CD8-positive, alpha-beta memory T cell (primary cell): ENCODE measurements around the gene STPG4. TPM values are rescaled to one million over a fixed set of nuclear protein-coding genes. Genes with fewer than 3 reads are reported as not detected.
"Not testable (repeated sequence)": the region's sequence is repeated elsewhere in the genome, so short reads cannot be mapped to it uniquely, and the experiment has no call there.

Source experiments
- CTCF ChIA-PET: fragments of 350-600 bp; sonication (Branson Sonifier 250); formaldehyde crosslinking; loops from one replicate; lab custom pipeline; 2021; ENCODE audit warnings: antibody characterized with exemption; lab: Charles Lee
- POLR2A ChIA-PET: fragments of 350-600 bp; sonication (Branson Sonifier 250); formaldehyde crosslinking; loops from one replicate; lab custom pipeline; 2021; ENCODE audit warnings: antibody characterized with exemption; lab: Charles Lee
- DNase-seq, 5 donors: peaks; one replicate each; pipeline versions ENCODE4 v3.0.0 to v3.0.0-alpha.2; 2020 to 2022; ENCODE audit warnings: mixed read lengths in 1 of 5
- H3K27ac ChIP-seq: one replicate; pipeline ENCODE4 v1.7.0; 2013; ENCODE audit warnings: low read depth, mild to moderate bottlenecking, low read length, moderate library complexity
- H3K27me3 ChIP-seq: 2 replicates; pipeline ENCODE4 v1.7.0; 2013; ENCODE audit warnings: low read length, mild to moderate bottlenecking; ENCODE audit not compliant: insufficient read depth, poor library complexity, severe bottlenecking
- H3K36me3 ChIP-seq: 2 replicates; pipeline ENCODE4 v1.7.0; 2013; ENCODE audit warnings: mild to moderate bottlenecking, low read length, moderate library complexity; ENCODE audit not compliant: insufficient read depth
- H3K4me1 ChIP-seq: 2 replicates; pipeline ENCODE4 v1.7.0; 2013; ENCODE audit warnings: mild to moderate bottlenecking, low read length, moderate library complexity; ENCODE audit not compliant: insufficient read depth
- H3K4me3 ChIP-seq: 2 replicates; pipeline ENCODE4 v1.7.0; 2013; ENCODE audit warnings: mild to moderate bottlenecking, low read length
- H3K9me3 ChIP-seq: 2 replicates; pipeline ENCODE4 v1.7.0; 2013; ENCODE audit warnings: mild to moderate bottlenecking, low read length
- H3K27ac Mint-ChIP-seq, 8 donors: one replicate each; pipeline ENCODE4 v1.8.0; 2020 to 2021; ENCODE audit warnings: mixed read lengths in 8 of 8, mild to moderate bottlenecking in 6 of 8, inconsistent platforms in 3 of 8, moderate library complexity in 3 of 8
- H3K27me3 Mint-ChIP-seq, 2 donors: one replicate each; pipeline ENCODE4 v1.8.0; 2020 to 2021; ENCODE audit warnings: mixed read lengths in 2 of 2, mild to moderate bottlenecking in 1 of 2, moderate library complexity in 1 of 2
- H3K36me3 Mint-ChIP-seq, 3 donors: one replicate each; pipeline ENCODE4 v1.8.0; 2020 to 2021; ENCODE audit warnings: mixed read lengths in 3 of 3, inconsistent platforms in 1 of 3, mild to moderate bottlenecking in 1 of 3
- H3K4me1 Mint-ChIP-seq, 3 donors: one replicate each; pipeline ENCODE4 v1.8.0; 2020 to 2021; ENCODE audit warnings: mixed read lengths in 3 of 3, inconsistent platforms in 1 of 3, mild to moderate bottlenecking in 1 of 3
- H3K4me3 Mint-ChIP-seq, 7 donors: one replicate each; pipeline ENCODE4 v1.8.0; 2020 to 2021; ENCODE audit warnings: mixed read lengths in 7 of 7, mild to moderate bottlenecking in 6 of 7, moderate library complexity in 4 of 7, inconsistent platforms in 2 of 7
- H3K9me3 Mint-ChIP-seq, 5 donors: one replicate each; pipeline ENCODE4 v1.8.0; 2020 to 2022; ENCODE audit warnings: mixed read lengths in 5 of 5, mild to moderate bottlenecking in 3 of 5, moderate library complexity in 2 of 5, inconsistent platforms in 1 of 5
- polyA plus RNA-seq: library from polyadenylated mRNA; unstranded; fragments of 300-500 nt; fragmentation: Illumina TruSeq; gene quantifications from one replicate; pipeline ENCODE4 v1.2.3, GENCODE V29; 2021
- total RNA-seq, 2 experiments: library from RNA; stranded (reverse); gene quantifications; one replicate each; pipeline ENCODE4 v1.2.3, GENCODE V29; 2021

Gene STPG4
- total and polyA plus RNA-seq, 3 experiments from 2014 or later = not detected

DNA sequence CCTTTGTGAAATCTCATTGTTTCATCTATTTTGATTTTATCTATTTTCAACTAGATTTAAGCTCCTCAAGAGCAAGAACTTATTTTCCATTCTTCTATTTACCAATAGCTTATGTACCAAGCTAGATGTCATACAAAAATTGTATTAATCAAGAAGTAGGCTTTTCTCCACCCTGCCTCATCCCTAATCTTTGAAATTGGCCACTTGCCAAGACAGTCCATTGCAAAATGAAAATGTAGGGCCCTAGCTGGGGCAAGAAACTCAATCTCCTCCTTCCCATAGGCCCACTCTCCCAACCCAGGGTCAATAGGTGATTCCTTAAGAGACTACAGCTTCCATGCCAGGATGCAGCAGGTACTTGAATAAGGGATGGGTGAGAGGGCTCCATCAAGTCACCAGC, 39.3 kb upstream of the STPG4 start:
- ChIA-PET POLR2A (no interaction called here), CTCF (interaction anchor here (0.7 to 0.9 kb wide), 2 partner anchors 20 to 219 kb away, joined by 3 read pairs; no protein-coding TSS in a partner anchor)
- H3K36me3 Mint-ChIP-seq = no peaks in the 10 kb centered on the region
- H3K4me3 Mint-ChIP-seq = no peak overlapping the region
- H3K9me3 Mint-ChIP-seq = no peaks in the 10 kb centered on the region
- Histone ChIP-seq H3K27me3 (no peaks in the 10 kb centered on the region), H3K4me1 (no peaks in the 10 kb centered on the region), H3K9me3 (no peaks in the 10 kb centered on the region), H3K36me3 (no peaks in the 10 kb centered on the region), H3K27ac (no peak overlapping the region), H3K4me3 (no peak overlapping the region)
- no peak for DNase-seq
- H3K27me3 Mint-ChIP-seq = peaks cover 6 to 22% of the 10 kb centered on the region in 2 donors
- H3K27ac Mint-ChIP-seq = no peak overlapping the region
- H3K4me1 Mint-ChIP-seq = no peaks in the 10 kb centered on the region

DNA sequence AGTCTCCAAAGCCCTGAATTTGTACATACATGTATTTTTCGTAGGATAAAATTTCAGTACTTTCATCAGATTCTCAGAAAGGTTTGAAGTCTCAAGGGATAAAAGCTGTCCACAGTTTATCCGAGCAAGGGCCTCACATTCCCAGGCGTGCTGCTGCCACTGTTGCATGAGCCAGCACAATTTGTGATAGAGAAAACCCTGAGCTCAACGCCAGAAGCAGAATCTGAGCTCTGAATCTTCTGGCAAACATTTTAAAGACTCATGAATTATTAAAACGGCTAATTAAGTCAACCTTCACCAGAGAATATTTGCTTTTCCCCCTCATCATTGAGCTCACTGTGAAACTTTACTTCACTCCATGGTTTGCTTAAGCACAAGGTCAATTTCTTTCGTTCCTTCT, 38.5 kb upstream of the STPG4 start:
- no peaks in the 10 kb centered on the region for H3K4me1 ChIP-seq
- H3K27me3 Mint-ChIP-seq = peaks cover 6 to 19% of the 10 kb centered on the region in 2 donors
- H3K9me3 Mint-ChIP-seq = no peaks in the 10 kb centered on the region
- ChIA-PET POLR2A (no interaction called here), CTCF (no interaction called here)
- no peak overlapping the region for H3K27ac ChIP-seq
- H3K36me3 Mint-ChIP-seq = no peaks in the 10 kb centered on the region
- no peaks in the 10 kb centered on the region for H3K9me3 ChIP-seq
- H3K4me3 Mint-ChIP-seq = no peak overlapping the region
- no peaks in the 10 kb centered on the region for H3K36me3 ChIP-seq
- no peak overlapping the region for H3K27ac Mint-ChIP-seq
- no peak overlapping the region for H3K4me3 ChIP-seq
- DNase-seq = no peak
- no peaks in the 10 kb centered on the region for H3K4me1 Mint-ChIP-seq
- no peaks in the 10 kb centered on the region for H3K27me3 ChIP-seq

DNA sequence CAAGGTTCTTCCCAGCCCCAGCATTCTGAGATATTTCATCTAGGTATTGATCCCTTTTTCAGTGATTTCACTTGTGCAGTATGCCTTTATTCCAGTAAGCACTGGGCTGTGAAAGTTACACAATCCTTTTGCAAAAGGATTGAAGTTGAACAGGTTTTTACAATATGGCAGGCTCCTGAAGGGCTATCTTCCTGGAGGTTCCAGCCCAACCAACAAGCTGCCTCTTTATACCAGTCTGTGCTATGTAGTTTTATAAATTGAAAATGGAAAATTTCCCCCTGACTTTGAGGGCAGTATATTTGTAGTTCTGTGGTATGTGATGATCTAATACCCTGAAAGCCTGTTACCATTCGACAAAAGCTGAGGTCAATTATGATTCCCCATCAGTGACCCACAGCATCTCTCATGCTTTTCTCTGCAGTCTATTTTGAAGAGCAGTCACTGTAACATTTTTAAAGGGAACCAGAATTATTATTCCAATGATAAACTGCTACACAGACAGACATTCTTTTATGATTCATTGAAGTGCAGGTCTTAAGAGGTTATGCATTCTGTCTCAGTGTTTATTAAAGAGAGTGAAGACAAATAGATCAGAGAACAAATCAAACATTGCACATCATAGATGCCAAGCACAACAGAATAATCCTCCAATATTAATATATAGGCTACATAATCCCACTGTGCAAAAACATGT, 35.2 kb upstream of the STPG4 start:
- H3K9me3 ChIP-seq = no peaks in the 10 kb centered on the region
- H3K4me3 Mint-ChIP-seq = no peak overlapping the region
- no peak overlapping the region for H3K27ac ChIP-seq
- H3K27me3 ChIP-seq = no peaks in the 10 kb centered on the region
- H3K4me1 Mint-ChIP-seq = no peaks in the 10 kb centered on the region
- peaks cover 14 to 40% of the 10 kb centered on the region in 2 donors for H3K27me3 Mint-ChIP-seq
- no peak overlapping the region for H3K27ac Mint-ChIP-seq
- no peak for DNase-seq
- no peaks in the 10 kb centered on the region for H3K4me1 ChIP-seq
- peaks cover 0 to 2% (median 0%) of the 10 kb centered on the region in 3 donors for H3K36me3 Mint-ChIP-seq
- ChIA-PET POLR2A (no interaction called here), CTCF (no interaction called here)
- no peaks in the 10 kb centered on the region for H3K36me3 ChIP-seq
- no peak overlapping the region for H3K4me3 ChIP-seq
- H3K9me3 Mint-ChIP-seq = no peaks in the 10 kb centered on the region

- no peaks in the 10 kb centered on the region for H3K4me1 ChIP-seq
- H3K36me3 Mint-ChIP-seq = peaks cover 0 to 2% (median 0%) of the 10 kb centered on the region in 3 donors
- no peak for DNase-seq
- H3K9me3 ChIP-seq = no peaks in the 10 kb centered on the region
- no peak overlapping the region for H3K4me3 Mint-ChIP-seq
- H3K4me3 ChIP-seq = no peak overlapping the region
- ChIA-PET POLR2A (no interaction called here), CTCF (no interaction called here)
- H3K27me3 ChIP-seq = no peaks in the 10 kb centered on the region
- no peaks in the 10 kb centered on the region for H3K9me3 Mint-ChIP-seq
- H3K4me1 Mint-ChIP-seq = no peaks in the 10 kb centered on the region
- peaks cover 17 to 40% of the 10 kb centered on the region in 2 donors for H3K27me3 Mint-ChIP-seq
- no peaks in the 10 kb centered on the region for H3K36me3 ChIP-seq
- H3K27ac ChIP-seq = no peak overlapping the region
- H3K27ac Mint-ChIP-seq = no peak overlapping the region
Observed at GRCh38 chr2:47189635-47190034, 34.5 kb upstream of the STPG4 start.

- H3K9me3 ChIP-seq = no peaks in the 10 kb centered on the region
- Mint-ChIP-seq H3K4me3 (no peak overlapping the region), H3K27me3 (peaks cover 16 to 33% of the 10 kb centered on the region in 2 donors), H3K4me1 (no peaks in the 10 kb centered on the region), H3K36me3 (peaks cover 0 to 2% (median 0%) of the 10 kb centered on the region in 3 donors), H3K9me3 (no peaks in the 10 kb centered on the region), H3K27ac (peak overlapping the region in 1 of 8 donors; percentile 6)
- no peak overlapping the region for H3K4me3 ChIP-seq
- no peaks in the 10 kb centered on the region for H3K4me1 ChIP-seq
- H3K36me3 ChIP-seq = no peaks in the 10 kb centered on the region
- DNase-seq = no peak
- CTCF ChIA-PET = no interaction called here
- H3K27me3 ChIP-seq = no peaks in the 10 kb centered on the region
- H3K27ac ChIP-seq = no peak overlapping the region
- POLR2A ChIA-PET = no interaction called here
Observed at GRCh38 chr2:47187069-47187468, 32.0 kb upstream of the STPG4 start.

DNA sequence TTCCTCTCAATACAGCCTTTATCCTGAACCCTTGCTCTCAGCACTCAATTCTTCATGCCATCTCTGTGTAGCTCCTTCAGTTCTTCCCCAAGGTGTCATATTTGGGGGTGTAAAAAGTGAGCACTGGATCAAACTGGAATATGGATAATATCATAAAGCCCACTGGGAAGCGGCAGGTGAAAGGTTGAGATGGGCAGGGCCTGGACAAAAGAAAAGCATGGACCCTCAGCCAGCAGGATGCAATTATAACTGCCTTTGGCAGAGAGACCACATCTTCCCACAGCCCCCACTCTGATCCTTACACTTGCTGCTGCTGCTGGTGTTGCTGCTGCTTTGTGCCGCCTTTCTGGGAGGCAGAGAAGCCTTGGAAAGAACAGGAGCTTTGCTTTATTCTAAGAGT, 31.2 kb upstream of the STPG4 start:
- H3K4me3 Mint-ChIP-seq = no peak overlapping the region
- H3K27me3 Mint-ChIP-seq = peaks cover 16 to 33% of the 10 kb centered on the region in 2 donors
- H3K36me3 Mint-ChIP-seq = peaks cover 0 to 2% (median 0%) of the 10 kb centered on the region in 3 donors
- no peak overlapping the region for H3K27ac Mint-ChIP-seq
- Histone ChIP-seq H3K4me1 (no peaks in the 10 kb centered on the region), H3K9me3 (no peaks in the 10 kb centered on the region), H3K27me3 (no peaks in the 10 kb centered on the region), H3K36me3 (no peaks in the 10 kb centered on the region), H3K4me3 (no peak overlapping the region), H3K27ac (no peak overlapping the region)
- no peaks in the 10 kb centered on the region for H3K4me1 Mint-ChIP-seq
- no peaks in the 10 kb centered on the region for H3K9me3 Mint-ChIP-seq
- no peak for DNase-seq
- ChIA-PET CTCF (no interaction called here), POLR2A (no interaction called here)

- H3K4me1 ChIP-seq, H3K27ac Mint-ChIP-seq, H3K27me3 ChIP-seq, H3K4me3 ChIP-seq, H3K9me3 ChIP-seq, DNase-seq, H3K4me3 Mint-ChIP-seq, H3K4me1 Mint-ChIP-seq, POLR2A ChIA-PET, H3K9me3 Mint-ChIP-seq, H3K36me3 ChIP-seq, H3K36me3 Mint-ChIP-seq, H3K27ac ChIP-seq: not testable (repeated sequence)
- CTCF ChIA-PET = interaction anchor here (1.0 kb wide), 1 partner anchor 14 kb away, joined by 3 read pairs; no protein-coding TSS in a partner anchor
- peaks cover 17 to 33% of the 10 kb centered on the region in 2 donors for H3K27me3 Mint-ChIP-seq
Observed at GRCh38 chr2:47185098-47185497, 30.0 kb upstream of the STPG4 start.

DNA sequence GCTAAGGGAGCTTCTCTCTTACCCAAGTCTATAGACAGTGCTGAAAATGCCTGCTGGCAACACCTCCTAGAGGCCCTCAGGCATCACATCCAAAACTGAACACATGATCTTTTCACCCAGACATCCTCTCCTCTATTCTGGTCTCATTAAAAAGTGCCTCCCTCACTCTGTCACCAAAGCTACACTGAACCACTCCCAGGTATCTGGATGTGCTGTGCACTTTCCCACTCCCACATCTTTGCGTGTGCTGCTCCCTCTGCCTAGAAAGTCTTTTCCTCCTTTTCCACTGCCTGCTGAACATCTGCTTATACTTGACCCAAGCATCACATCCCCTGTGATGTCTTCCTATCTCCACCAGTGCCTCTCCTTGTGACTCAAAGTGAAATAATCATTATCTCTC, 26.1 kb upstream of the STPG4 start:
- ChIA-PET POLR2A (no interaction called here), CTCF (no interaction called here)
- H3K4me1 Mint-ChIP-seq = peaks cover 16 to 18% (median 16%) of the 10 kb centered on the region in 3 donors
- peaks cover 9% of the 10 kb centered on the region for H3K4me1 ChIP-seq
- H3K36me3 Mint-ChIP-seq = peaks cover 0 to 7% (median 1%) of the 10 kb centered on the region in 3 donors
- no peaks in the 10 kb centered on the region for H3K9me3 ChIP-seq
- peaks cover 11 to 17% of the 10 kb centered on the region in 2 donors for H3K27me3 Mint-ChIP-seq
- peak overlapping the region in 3 of 8 donors; percentile 1 to 25 (median 3) for H3K27ac Mint-ChIP-seq
- no peak overlapping the region for H3K4me3 ChIP-seq
- peaks cover 0 to 5% (median 5%) of the 10 kb centered on the region in 5 donors for H3K9me3 Mint-ChIP-seq
- no peaks in the 10 kb centered on the region for H3K36me3 ChIP-seq
- H3K27me3 ChIP-seq = no peaks in the 10 kb centered on the region
- H3K27ac ChIP-seq = no peak overlapping the region
- DNase-seq = no peak
- H3K4me3 Mint-ChIP-seq = peak overlapping the region in 1 of 7 donors; percentile 6
